ENCODE data around the gene COL9A2.

Gene COL9A2

DNA sequence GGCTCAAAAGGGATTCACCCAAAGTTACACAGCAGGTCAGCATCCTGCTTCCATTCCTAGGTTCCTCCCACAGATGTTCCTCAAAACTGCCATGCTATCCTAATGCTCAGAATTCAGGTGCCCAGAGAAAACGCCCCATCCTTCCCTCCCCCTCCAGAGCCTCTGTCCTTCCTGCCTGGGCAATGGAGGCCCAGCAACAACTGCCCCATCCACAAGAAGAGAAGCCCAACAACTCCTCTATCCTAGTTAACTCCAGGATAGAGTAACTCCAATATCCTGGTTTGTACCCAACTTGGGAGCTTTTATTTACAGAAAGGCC, 16.9 kb downstream of the COL9A2 start:
- Histone ChIP-seq H3K9me3 (ENCODE audit: control insufficient read depth, low read depth, low read length) (no peaks in the 10 kb centered on the region), H3K9ac (ENCODE audit: low read length) (no peak overlapping the region), H3K4me3 (ENCODE audit: low read length) (no peak overlapping the region), H3K27me3 (ENCODE audit: control insufficient read depth, insufficient read depth, low read length) (no peaks in the 10 kb centered on the region), H3K27ac (ENCODE audit: low read length) (no peak overlapping the region), H3K36me3 (ENCODE audit: control insufficient read depth, low read depth, low read length) (no peaks in the 10 kb centered on the region), H3K4me1 (ENCODE audit: control insufficient read depth, low read depth, low read length) (no peaks in the 10 kb centered on the region)

DNA sequence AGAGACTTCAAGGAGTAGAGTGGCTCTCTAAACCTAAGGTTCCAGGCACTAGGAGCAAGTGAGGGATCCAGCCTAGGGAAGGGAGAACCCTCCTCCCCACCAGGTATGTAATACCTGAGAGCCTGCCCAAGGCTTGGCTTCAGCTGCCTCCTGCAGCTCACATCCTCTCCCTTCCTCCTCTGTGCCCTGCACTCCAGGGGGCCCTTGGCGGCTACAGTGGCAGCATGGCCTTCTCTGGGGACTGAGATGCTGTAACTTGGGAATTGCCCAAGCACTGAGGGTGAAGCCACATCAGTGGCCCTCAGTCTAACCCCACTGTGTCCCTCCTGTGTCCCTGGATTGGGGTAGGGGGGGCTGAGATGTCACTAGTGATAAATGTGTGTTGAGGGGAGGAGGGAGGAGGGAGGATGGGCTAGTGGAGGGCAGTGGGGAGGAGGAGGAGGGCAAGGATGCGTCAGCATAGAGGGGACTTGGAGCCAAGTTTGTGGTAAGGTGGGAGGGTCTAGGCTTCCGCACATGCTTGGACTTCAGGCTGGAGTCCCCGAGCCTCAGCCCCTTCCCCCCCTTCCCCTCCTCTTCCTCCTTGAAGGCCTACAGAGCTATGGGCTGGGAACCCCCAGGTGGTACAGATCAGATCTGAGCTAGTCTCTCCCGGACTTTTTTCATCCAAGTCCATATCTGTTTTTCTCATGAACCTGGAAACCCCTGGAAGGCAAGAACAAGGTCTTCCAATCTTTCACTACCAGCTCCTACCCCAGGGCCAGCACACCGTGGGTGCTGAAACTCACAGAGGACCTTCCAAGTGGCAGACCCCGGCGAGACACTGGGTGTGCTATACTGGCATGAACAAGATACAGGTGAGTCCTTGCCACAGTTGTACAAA, 17.5 kb downstream of the COL9A2 start:
- Histone ChIP-seq H3K9ac (ENCODE audit: low read length) (no peak overlapping the region), H3K27ac (ENCODE audit: low read length) (no peak overlapping the region), H3K27me3 (ENCODE audit: control insufficient read depth, insufficient read depth, low read length) (no peaks in the 10 kb centered on the region), H3K4me3 (ENCODE audit: low read length) (no peak overlapping the region), H3K36me3 (ENCODE audit: control insufficient read depth, low read depth, low read length) (no peaks in the 10 kb centered on the region), H3K9me3 (ENCODE audit: control insufficient read depth, low read depth, low read length) (no peaks in the 10 kb centered on the region), H3K4me1 (ENCODE audit: control insufficient read depth, low read depth, low read length) (no peaks in the 10 kb centered on the region)

DNA sequence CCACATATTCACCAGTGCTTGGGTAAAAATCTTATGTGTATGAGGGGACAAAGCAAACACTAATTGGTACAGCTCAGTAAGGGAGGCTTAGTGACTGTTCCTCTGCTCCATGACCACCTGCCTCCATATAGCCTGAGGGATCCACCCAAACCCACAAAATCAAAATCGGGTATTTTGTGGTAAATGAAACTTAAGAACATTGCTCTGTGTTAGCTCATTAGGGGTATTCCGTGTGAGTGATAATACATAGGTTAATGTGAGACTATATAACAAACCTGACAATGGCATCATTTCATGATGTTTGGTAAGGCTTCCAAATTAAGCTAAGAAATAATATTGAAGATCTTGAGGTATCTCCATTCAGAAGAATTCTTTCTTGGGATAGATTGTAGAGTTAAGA, 25.8 kb downstream of the COL9A2 start:
- Histone ChIP-seq H3K27me3 (ENCODE audit: control insufficient read depth, insufficient read depth, low read length) (no peaks in the 10 kb centered on the region), H3K4me3 (ENCODE audit: low read length) (no peak overlapping the region), H3K36me3 (ENCODE audit: control insufficient read depth, low read depth, low read length) (peaks cover 47% of the 10 kb centered on the region), H3K9ac (ENCODE audit: low read length) (no peak overlapping the region), H3K4me1 (ENCODE audit: control insufficient read depth, low read depth, low read length) (peaks cover 12% of the 10 kb centered on the region), H3K27ac (ENCODE audit: low read length) (no peak overlapping the region), H3K9me3 (ENCODE audit: control insufficient read depth, low read depth, low read length) (no peaks in the 10 kb centered on the region)

DNA sequence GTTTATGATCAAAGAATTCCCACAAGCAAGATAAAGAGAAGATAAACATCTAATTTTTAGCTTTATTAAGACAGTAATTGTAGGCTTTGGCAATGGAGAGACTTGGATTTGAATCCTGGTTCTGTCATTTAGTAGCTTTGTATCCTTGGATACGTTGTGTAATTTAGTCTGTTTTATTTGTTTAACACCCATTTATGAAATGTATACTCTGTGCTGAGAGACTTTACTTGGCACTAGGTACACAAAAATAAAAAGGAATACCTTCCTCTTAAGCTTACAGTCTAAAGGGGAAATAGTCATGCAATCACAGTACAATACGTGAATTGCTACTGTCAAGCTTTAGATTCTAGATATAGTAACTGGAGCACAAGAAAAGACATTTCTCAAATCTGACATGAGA, 35.2 kb downstream of the COL9A2 start:
- Histone ChIP-seq H3K9me3 (ENCODE audit: control insufficient read depth, low read depth, low read length) (no peaks in the 10 kb centered on the region), H3K4me1 (ENCODE audit: control insufficient read depth, low read depth, low read length) (no peaks in the 10 kb centered on the region), H3K4me3 (ENCODE audit: low read length) (no peak overlapping the region), H3K27ac (ENCODE audit: low read length) (no peak overlapping the region), H3K36me3 (ENCODE audit: control insufficient read depth, low read depth, low read length) (peaks cover 28% of the 10 kb centered on the region), H3K27me3 (ENCODE audit: control insufficient read depth, insufficient read depth, low read length) (no peaks in the 10 kb centered on the region), H3K9ac (ENCODE audit: low read length) (no peak overlapping the region)

DNA sequence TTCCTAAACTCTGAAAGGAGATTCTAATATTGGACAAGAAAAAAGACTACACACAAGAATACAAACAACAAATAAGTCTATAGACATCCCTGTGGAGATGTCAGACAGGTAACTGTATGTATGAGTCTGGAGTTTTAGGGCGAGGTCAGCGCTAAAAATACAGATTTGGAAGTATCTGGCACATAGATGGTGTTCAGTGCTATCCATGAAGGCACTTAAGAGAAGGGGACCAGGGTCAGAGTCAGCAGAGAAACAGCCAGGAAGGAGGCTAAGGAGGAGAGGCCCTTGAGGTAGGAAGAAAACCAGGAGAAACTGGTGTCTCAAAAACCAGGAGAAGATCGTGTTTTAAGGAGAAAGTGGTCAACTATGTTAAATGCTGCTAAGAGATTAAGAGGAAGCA, 41.0 kb downstream of the COL9A2 start:
- Histone ChIP-seq H3K4me3 (ENCODE audit: low read length) (no peak overlapping the region), H3K36me3 (ENCODE audit: control insufficient read depth, low read depth, low read length) (peaks cover 37% of the 10 kb centered on the region), H3K9ac (ENCODE audit: low read length) (no peak overlapping the region), H3K9me3 (ENCODE audit: control insufficient read depth, low read depth, low read length) (no peaks in the 10 kb centered on the region), H3K4me1 (ENCODE audit: control insufficient read depth, low read depth, low read length) (no peaks in the 10 kb centered on the region), H3K27me3 (ENCODE audit: control insufficient read depth, insufficient read depth, low read length) (no peaks in the 10 kb centered on the region), H3K27ac (ENCODE audit: low read length) (no peak overlapping the region)

DNA sequence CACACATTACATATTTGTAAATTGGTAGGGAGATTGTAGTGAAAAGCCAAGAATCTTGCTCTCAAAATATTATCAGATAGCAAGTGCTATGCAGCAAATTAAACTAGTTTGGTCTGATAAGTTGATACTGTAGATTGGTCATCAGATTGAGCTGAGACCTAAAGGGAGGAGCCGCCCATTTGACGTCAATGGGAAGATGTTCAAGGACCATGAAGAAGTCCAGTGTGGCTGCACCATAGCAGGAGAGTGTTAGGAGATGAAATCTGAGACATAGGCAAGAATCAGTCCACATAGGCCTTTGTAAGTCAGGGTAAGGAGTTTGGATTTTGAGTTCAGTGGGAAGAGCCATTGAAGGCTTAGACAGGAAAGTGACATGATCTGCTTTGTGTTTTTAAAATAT, 42.8 kb downstream of the COL9A2 start:
- Histone ChIP-seq H3K9me3 (ENCODE audit: control insufficient read depth, low read depth, low read length) (no peaks in the 10 kb centered on the region), H3K27ac (ENCODE audit: low read length) (no peak overlapping the region), H3K4me3 (ENCODE audit: low read length) (no peak overlapping the region), H3K9ac (ENCODE audit: low read length) (no peak overlapping the region), H3K4me1 (ENCODE audit: control insufficient read depth, low read depth, low read length) (no peaks in the 10 kb centered on the region), H3K36me3 (ENCODE audit: control insufficient read depth, low read depth, low read length) (peaks cover 47% of the 10 kb centered on the region), H3K27me3 (ENCODE audit: control insufficient read depth, insufficient read depth, low read length) (no peaks in the 10 kb centered on the region)

DNA sequence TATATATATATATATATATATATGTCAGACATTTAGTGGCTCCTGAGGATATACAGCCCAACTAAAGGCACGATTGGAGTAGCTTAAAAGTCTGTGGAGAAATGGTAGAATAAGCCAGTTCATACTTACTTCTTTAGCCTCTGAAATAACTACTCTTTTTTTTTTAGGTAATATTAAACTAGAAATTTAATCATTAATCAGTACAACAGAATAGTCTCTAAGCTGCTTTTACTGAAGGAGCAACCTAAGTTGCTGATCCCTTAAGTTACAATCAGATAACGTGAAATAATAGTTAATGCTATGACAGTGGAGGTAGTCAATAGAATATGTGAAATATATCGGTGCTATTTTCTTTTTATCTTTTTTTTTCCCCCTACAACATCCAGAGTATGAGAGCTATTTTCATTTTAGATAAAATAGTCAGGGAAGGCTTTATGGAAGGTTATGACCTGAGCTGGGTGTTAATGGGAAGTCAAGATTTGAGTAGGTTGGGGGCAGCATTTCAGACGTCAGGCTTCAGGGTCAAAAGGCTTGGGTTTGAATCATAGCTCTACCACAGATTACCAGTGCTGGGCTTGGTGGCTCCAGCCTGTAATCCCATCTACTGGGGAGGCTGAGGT, 43.4 kb downstream of the COL9A2 start:
- no peak overlapping the region for H3K27ac ChIP-seq (ENCODE audit: low read length)
- H3K36me3 ChIP-seq (ENCODE audit: control insufficient read depth, low read depth, low read length): peaks cover 42% of the 10 kb centered on the region

DNA sequence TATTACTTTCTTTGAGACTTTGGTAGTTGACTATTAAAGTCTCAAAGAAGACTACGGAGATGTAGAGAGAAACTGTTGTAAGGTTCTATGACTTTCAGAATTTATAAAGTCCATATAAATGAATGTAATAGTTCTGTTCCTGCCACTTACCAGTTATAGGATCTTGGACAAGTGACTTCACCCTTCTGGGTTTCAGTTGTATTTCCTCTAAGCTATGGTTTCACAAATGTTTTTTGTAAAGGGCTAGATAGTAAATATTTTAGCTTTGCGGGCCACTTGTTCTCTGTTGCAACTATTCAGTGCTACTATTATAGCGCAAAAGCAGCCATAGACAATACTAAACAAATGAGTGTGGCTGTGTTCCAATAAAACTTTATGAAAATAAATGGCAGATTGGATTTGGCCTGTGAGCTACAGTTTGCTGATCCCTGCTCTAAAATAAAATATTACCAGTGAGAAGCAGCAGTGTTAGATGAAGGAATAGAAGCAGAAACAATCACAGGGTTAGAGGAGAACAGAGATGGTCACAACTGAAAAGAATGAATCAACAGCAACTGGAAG, 44.4 kb downstream of the COL9A2 start:
- H3K27ac ChIP-seq (ENCODE audit: low read length): no peak overlapping the region
- no peaks in the 10 kb centered on the region for H3K4me1 ChIP-seq (ENCODE audit: control insufficient read depth, low read depth, low read length)
- H3K9me3 ChIP-seq (ENCODE audit: control insufficient read depth, low read depth, low read length): no peaks in the 10 kb centered on the region
- peaks cover 49% of the 10 kb centered on the region for H3K36me3 ChIP-seq (ENCODE audit: control insufficient read depth, low read depth, low read length)
- H3K4me3 ChIP-seq (ENCODE audit: low read length): no peak overlapping the region
- no peak overlapping the region for H3K9ac ChIP-seq (ENCODE audit: low read length)
- H3K27me3 ChIP-seq (ENCODE audit: control insufficient read depth, insufficient read depth, low read length): no peaks in the 10 kb centered on the region

More for the DNA sequence above, 43.4 kb downstream of the COL9A2 start:
- Histone ChIP-seq H3K4me3 (ENCODE audit: low read length) (no peak overlapping the region), H3K4me1 (ENCODE audit: control insufficient read depth, low read depth, low read length) (no peaks in the 10 kb centered on the region), H3K9ac (ENCODE audit: low read length) (no peak overlapping the region), H3K9me3 (ENCODE audit: control insufficient read depth, low read depth, low read length) (no peaks in the 10 kb centered on the region), H3K27me3 (ENCODE audit: control insufficient read depth, insufficient read depth, low read length) (no peaks in the 10 kb centered on the region)

DNA sequence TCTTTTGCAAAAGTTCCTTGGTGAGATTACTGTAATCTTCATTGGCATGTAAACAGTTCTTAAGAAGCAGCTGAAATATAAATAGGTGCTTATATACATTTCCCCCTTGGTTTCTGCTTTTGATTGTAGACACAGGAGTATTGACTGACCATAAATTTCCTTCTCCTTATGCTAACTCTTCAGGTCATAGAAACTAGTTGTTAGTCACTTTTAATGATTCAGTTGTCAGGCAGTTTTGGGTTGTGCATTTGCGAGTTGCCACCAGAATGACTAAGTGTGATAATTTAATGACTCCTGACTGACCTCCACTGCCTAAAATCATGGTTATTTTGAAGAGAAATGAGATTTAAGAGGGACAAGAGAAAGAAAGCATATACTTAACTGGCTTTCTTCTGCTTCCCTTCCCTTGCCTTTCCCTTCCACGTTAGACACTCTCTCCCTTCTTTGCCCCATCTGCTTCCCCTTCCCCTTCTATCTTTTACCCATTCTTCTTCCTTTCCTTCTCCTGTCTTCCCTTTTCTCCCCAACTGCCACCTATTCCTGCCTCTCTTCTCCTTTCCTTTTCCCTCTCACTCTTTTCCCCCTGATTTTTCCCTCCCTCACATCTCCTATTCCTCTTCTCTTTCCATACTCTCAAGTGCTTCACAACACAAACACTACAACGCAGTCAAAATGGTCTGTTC, 46.8 kb downstream of the COL9A2 start:
- no peak overlapping the region for H3K27ac ChIP-seq (ENCODE audit: low read length)
- peaks cover 50% of the 10 kb centered on the region for H3K36me3 ChIP-seq (ENCODE audit: control insufficient read depth, low read depth, low read length)
- no peaks in the 10 kb centered on the region for H3K4me1 ChIP-seq (ENCODE audit: control insufficient read depth, low read depth, low read length)
- H3K4me3 ChIP-seq (ENCODE audit: low read length): no peak overlapping the region
- no peak overlapping the region for H3K9ac ChIP-seq (ENCODE audit: low read length)
- H3K9me3 ChIP-seq (ENCODE audit: control insufficient read depth, low read depth, low read length): no peaks in the 10 kb centered on the region
- no peaks in the 10 kb centered on the region for H3K27me3 ChIP-seq (ENCODE audit: control insufficient read depth, insufficient read depth, low read length)

DNA sequence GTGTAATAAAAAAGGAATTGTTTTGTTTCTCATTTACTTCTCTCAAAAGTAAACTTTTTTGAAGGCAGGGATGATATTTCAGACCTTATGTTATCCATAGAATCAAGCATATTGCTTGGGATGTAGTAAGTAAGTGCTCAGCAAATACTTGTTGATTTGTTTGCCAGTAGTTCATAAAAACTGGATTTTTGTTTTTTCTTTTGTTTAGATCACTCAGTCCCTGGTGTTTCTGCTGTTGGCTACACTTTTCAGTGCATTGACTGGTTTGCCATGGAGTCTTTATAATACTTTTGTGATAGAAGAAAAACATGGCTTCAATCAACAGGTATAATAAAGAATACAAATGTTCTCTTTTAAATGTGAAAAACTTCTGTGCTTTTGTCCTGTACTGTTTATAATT, 48.9 kb downstream of the COL9A2 start:
- Histone ChIP-seq H3K9ac (ENCODE audit: low read length) (no peak overlapping the region), H3K27ac (ENCODE audit: low read length) (no peak overlapping the region), H3K27me3 (ENCODE audit: control insufficient read depth, insufficient read depth, low read length) (no peaks in the 10 kb centered on the region), H3K4me3 (ENCODE audit: low read length) (no peak overlapping the region), H3K4me1 (ENCODE audit: control insufficient read depth, low read depth, low read length) (no peaks in the 10 kb centered on the region), H3K36me3 (ENCODE audit: control insufficient read depth, low read depth, low read length) (peaks cover 63% of the 10 kb centered on the region), H3K9me3 (ENCODE audit: control insufficient read depth, low read depth, low read length) (no peaks in the 10 kb centered on the region)

DNA sequence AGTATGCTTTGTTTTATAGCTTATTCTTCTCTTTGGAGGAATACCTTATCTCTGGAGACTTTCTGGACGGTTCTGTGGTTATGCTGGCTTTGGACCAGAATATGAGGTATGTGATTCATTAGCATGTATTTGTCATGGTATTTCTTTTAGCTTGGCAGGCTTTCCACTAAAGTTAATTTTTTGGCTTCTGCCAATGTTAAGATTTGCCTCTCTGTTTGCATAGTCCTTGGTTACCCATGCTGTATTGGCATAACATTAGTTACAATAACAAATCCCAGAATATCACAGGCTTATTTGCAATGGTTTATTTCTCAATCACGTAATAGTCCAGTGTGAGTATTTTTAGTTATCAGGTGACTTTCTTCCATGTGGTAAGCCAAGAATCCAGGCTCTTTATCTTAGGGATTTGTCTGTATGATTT, 49.3 kb downstream of the COL9A2 start:
- no peaks in the 10 kb centered on the region for H3K4me1 ChIP-seq (ENCODE audit: control insufficient read depth, low read depth, low read length)
- H3K4me3 ChIP-seq (ENCODE audit: low read length): no peak overlapping the region
- H3K27ac ChIP-seq (ENCODE audit: low read length): no peak overlapping the region
- H3K9me3 ChIP-seq (ENCODE audit: control insufficient read depth, low read depth, low read length): no peaks in the 10 kb centered on the region
- H3K36me3 ChIP-seq (ENCODE audit: control insufficient read depth, low read depth, low read length): peaks cover 65% of the 10 kb centered on the region
- H3K27me3 ChIP-seq (ENCODE audit: control insufficient read depth, insufficient read depth, low read length): no peaks in the 10 kb centered on the region
- H3K9ac ChIP-seq (ENCODE audit: low read length): no peak overlapping the region

Data from iPS-18a (cell line).